ENCODE data around the gene EPN2. TPM values are rescaled to one million over a fixed set of nuclear protein-coding genes. Genes with fewer than 3 reads are reported as not detected.
"Not testable (repeated sequence)": the region's sequence is repeated elsewhere in the genome, so short reads cannot be mapped to it uniquely, and the experiment has no call there.

The EPN2 gene
- total and polyA plus RNA-seq, 10 of the 15 experiments (the other 5 are each of a cell fraction or from before 2014, with no cell fraction given), result 0.26 to 8.4 (median 4.7) TPM

DNA sequence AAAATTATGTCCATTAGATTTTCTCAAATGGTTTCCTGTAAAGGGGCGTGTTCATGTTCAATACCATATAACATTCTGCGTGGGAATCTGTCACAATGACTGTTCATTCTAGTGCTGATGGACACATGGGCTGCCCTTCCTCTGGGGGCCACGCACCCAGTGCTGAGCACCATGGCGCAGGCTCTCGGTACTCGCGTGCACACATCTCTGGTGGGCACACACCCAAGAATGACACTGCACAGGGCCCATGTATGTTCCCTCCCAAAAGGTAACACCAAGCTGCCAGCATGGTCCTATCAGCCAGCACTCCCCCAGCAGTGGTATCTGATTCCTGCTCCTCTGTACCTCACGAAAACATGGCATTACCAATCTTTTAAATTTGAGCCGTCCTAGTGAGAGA lies 111.6 kb downstream of the EPN2 start:
- Histone ChIP-seq H3K27me3 (replicated peaks in 1 of 2; ENCODE audit: control insufficient read depth in 2 of 2, insufficient read depth in 2 of 2, low read length in 1 of 2) (no peaks in the 10 kb centered on the region), H3K4me1 (ENCODE audit: control insufficient read depth, insufficient read depth, low read length) (no peaks in the 10 kb centered on the region), H2AFZ (ENCODE audit: control insufficient read depth, low read depth, low read length) (no peak overlapping the region), H3K9ac (ENCODE audit: control insufficient read depth, insufficient read depth, low read length) (no peak overlapping the region), H3K79me2 (ENCODE audit: control insufficient read depth, insufficient read depth, low read length) (no peaks in the 10 kb centered on the region), H3K27ac (ENCODE audit: control insufficient read depth, insufficient read depth) (no peak overlapping the region), H3K4me3 (no peak overlapping the region), H3K36me3 (ENCODE audit: control insufficient read depth in 2 of 2, insufficient read depth in 2 of 2, low read length in 1 of 2) (no peaks in the 10 kb centered on the region), H3K4me2 (ENCODE audit: control insufficient read depth, insufficient read depth) (no peak overlapping the region), H3K9me3 (replicated peaks; ENCODE audit: control insufficient read depth, insufficient read depth, low read length) (no peaks in the 10 kb centered on the region), H4K20me1 (ENCODE audit: control insufficient read depth, insufficient read depth) (no peaks in the 10 kb centered on the region)
- CTCF ChIA-PET, result no interaction called here
- WGBS (ENCODE audit: insufficient coverage, insufficient replicate concordance, low lambda C conversion rate, missing lambda C conversion rate), result 69% methylated on average over 9 of the region's 9 CpGs
- FAIRE-seq (no peak), DNase-seq (ENCODE audit: low read depth, low spot score) (no peak), ATAC-seq (no peak)
- RAD21 ChIA-PET (ENCODE audit: unreplicated experiment), result no interaction called here
- no TSS peak for BruUV-seq (replicated peaks)
- in situ Hi-C loops (cut with MboI), result no loop called here
- TF ChIP-seq HDGF (IDR thresholded peaks at IDR 0.05), result no peak
- no peak for TF ChIP-seq EED (IDR thresholded peaks at IDR 0.05; ENCODE audit: low read depth)
- TF ChIP-seq, protein P1, sequence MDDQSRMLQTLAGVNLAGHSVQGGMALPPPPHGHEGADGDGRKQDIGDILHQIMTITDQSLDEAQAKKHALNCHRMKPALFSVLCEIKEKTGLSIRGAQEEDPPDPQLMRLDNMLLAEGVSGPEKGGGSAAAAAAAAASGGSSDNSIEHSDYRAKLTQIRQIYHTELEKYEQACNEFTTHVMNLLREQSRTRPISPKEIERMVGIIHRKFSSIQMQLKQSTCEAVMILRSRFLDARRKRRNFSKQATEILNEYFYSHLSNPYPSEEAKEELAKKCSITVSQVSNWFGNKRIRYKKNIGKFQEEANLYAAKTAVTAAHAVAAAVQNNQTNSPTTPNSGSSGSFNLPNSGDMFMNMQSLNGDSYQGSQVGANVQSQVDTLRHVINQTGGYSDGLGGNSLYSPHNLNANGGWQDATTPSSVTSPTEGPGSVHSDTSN (IDR thresholded peaks at IDR 0.05; ENCODE audit: insufficient replicate concordance, low read depth, low read length), result no peak
- TF ChIP-seq MXI1 (IDR thresholded peaks at IDR 0.05; ENCODE audit: low read depth, low read length), result no peak
- no peak for TF ChIP-seq RCOR1 (conservative IDR thresholded peaks at IDR 0.05; ENCODE audit: low read depth, low read length)
- no peak for TF ChIP-seq CREB1 (IDR thresholded peaks at IDR 0.05; ENCODE audit: low read depth)
- SMC1A ChIA-PET (ENCODE audit: uncharacterized antibody, unreplicated experiment), result no interaction called here
- POLR2A ChIA-PET, result interaction anchor here (0.6 kb wide), 1 partner anchor 27 kb away, joined by 3 read pairs; no protein-coding TSS in a partner anchor
- intact Hi-C loops (cut with micrococcal nuclease; ENCODE audit: unreplicated experiment), result no loop called here

DNA sequence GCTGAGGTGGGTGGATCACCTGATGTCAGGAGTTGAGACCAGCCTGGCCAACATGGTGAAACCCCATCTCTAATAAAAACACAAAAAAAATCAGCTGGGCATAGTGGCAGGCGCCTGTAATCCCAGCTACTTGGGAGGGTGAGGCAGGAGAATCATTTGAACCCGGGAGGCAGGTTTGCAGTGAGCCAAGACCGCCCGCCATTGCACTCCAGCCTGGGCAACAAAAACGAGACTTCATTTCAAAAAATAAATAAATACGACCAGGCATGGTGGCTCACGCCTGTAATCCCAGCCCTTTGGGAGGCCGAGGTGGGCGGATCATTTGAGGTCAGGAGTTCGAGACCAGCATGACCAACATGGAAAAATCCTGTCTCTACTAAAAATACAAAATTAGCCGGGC lies 116.2 kb downstream of the EPN2 start:
- WGBS (ENCODE audit: insufficient coverage, insufficient replicate concordance, low lambda C conversion rate, missing lambda C conversion rate), result 56% methylated on average over 11 of the region's 11 CpGs
- SMC1A ChIA-PET (ENCODE audit: uncharacterized antibody, unreplicated experiment), result interaction anchor here (1.5 to 1.7 kb wide), 3 partner anchors 9 to 14 kb away, joined by 4 to 6 read pairs (median 4); partner anchors contain the start of gene B9D1
- H3K27ac ChIP-seq (ENCODE audit: control insufficient read depth, insufficient read depth); H4K20me1 ChIP-seq (ENCODE audit: control insufficient read depth, insufficient read depth); intact Hi-C loops (cut with micrococcal nuclease; ENCODE audit: unreplicated experiment); H2AFZ ChIP-seq (ENCODE audit: control insufficient read depth, low read depth, low read length); H3K4me3 ChIP-seq; FAIRE-seq; POLR2A ChIA-PET; in situ Hi-C loops (cut with MboI); H3K4me1 ChIP-seq (ENCODE audit: control insufficient read depth, insufficient read depth, low read length); ATAC-seq; H3K79me2 ChIP-seq (ENCODE audit: control insufficient read depth, insufficient read depth, low read length); H3K4me2 ChIP-seq (ENCODE audit: control insufficient read depth, insufficient read depth); H3K9me3 ChIP-seq (replicated peaks; ENCODE audit: control insufficient read depth, insufficient read depth, low read length); H3K36me3 ChIP-seq (ENCODE audit: control insufficient read depth in 2 of 2, insufficient read depth in 2 of 2, low read length in 1 of 2); DNase-seq (ENCODE audit: low read depth, low spot score); H3K27me3 ChIP-seq (replicated peaks in 1 of 2; ENCODE audit: control insufficient read depth in 2 of 2, insufficient read depth in 2 of 2, low read length in 1 of 2); BruUV-seq (replicated peaks); H3K9ac ChIP-seq (ENCODE audit: control insufficient read depth, insufficient read depth, low read length): not testable (repeated sequence)
- RAD21 ChIA-PET (ENCODE audit: unreplicated experiment), result interaction anchor here (1.5 kb wide), 1 partner anchor 9 kb away, joined by 5 read pairs; the partner anchor contains the start of gene B9D1
- CTCF ChIA-PET, result interaction anchor here (1.5 to 2.2 kb wide), 3 partner anchors 10 to 47 kb away, joined by 4 to 10 read pairs (median 5); partner anchors contain the start of gene B9D1

Measured in GM12878 (cell line).